Nephron (organoid): ENCODE measurements around the gene TBXAS1.

ENCODE experiments used
- H3K27ac Mint-ChIP-seq, 3 experiments: 2 replicates each; pipeline ENCODE4 v1.8.0; 2020; ENCODE audit warnings: mixed read lengths in 3 of 3, mild to moderate bottlenecking in 2 of 3, moderate library complexity in 1 of 3
- H3K27me3 Mint-ChIP-seq: 2 replicates; pipeline ENCODE4 v1.8.0; 2021; ENCODE audit warnings: low read depth, mild to moderate bottlenecking, moderate library complexity, mixed read lengths
- H3K36me3 Mint-ChIP-seq: 2 replicates; pipeline ENCODE4 v1.8.0; 2020; ENCODE audit warnings: low read depth, mixed read lengths
- H3K4me1 Mint-ChIP-seq: 2 replicates; pipeline ENCODE4 v1.8.0; 2020; ENCODE audit warnings: mixed read lengths
- H3K4me3 Mint-ChIP-seq, 3 experiments: 2 replicates each; pipeline ENCODE4 v1.8.0; 2020; ENCODE audit warnings: mild to moderate bottlenecking in 3 of 3, mixed read lengths in 3 of 3, moderate library complexity in 2 of 3
- H3K9me3 Mint-ChIP-seq: 2 replicates; pipeline ENCODE4 v1.8.0; 2020; ENCODE audit warnings: mixed read lengths
- TF ChIP-seq, protein P1 (sequence below), 3 experiments: fragments of 200-600 bp; sonication (generic); IDR thresholded peaks; one replicate each; pipeline ENCODE4 v1.5.0; 2021; ENCODE audit warnings: antibody characterized with exemption in 3 of 3; ENCODE audit not compliant: unreplicated experiment in 3 of 3

Gene TBXAS1

GRCh38 chr7:140004672-140005071 lies 175.6 kb downstream of the TBXAS1 start:
- TF ChIP-seq, protein P1, sequence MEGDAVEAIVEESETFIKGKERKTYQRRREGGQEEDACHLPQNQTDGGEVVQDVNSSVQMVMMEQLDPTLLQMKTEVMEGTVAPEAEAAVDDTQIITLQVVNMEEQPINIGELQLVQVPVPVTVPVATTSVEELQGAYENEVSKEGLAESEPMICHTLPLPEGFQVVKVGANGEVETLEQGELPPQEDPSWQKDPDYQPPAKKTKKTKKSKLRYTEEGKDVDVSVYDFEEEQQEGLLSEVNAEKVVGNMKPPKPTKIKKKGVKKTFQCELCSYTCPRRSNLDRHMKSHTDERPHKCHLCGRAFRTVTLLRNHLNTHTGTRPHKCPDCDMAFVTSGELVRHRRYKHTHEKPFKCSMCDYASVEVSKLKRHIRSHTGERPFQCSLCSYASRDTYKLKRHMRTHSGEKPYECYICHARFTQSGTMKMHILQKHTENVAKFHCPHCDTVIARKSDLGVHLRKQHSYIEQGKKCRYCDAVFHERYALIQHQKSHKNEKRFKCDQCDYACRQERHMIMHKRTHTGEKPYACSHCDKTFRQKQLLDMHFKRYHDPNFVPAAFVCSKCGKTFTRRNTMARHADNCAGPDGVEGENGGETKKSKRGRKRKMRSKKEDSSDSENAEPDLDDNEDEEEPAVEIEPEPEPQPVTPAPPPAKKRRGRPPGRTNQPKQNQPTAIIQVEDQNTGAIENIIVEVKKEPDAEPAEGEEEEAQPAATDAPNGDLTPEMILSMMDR (IDR thresholded peaks at IDR 0.05; ENCODE audit: unreplicated experiment in 3 of 3): no peak
- peaks cover 17% of the 10 kb centered on the region for H3K27me3 Mint-ChIP-seq
- H3K36me3 Mint-ChIP-seq: no peaks in the 10 kb centered on the region
- H3K9me3 Mint-ChIP-seq: no peaks in the 10 kb centered on the region
- H3K4me3 Mint-ChIP-seq: no peak overlapping the region
- H3K27ac Mint-ChIP-seq: no peak overlapping the region
- peaks cover 7% of the 10 kb centered on the region for H3K4me1 Mint-ChIP-seq

- Mint-ChIP-seq H3K27ac (no peak overlapping the region), H3K36me3 (no peaks in the 10 kb centered on the region), H3K4me1 (peaks cover 7% of the 10 kb centered on the region), H3K4me3 (no peak overlapping the region), H3K27me3 (peaks cover 15% of the 10 kb centered on the region), H3K9me3 (no peaks in the 10 kb centered on the region)
- TF ChIP-seq, protein P1 (IDR thresholded peaks at IDR 0.05; ENCODE audit: unreplicated experiment in 3 of 3): no peak
Observed at GRCh38 chr7:140005341-140005740, 176.3 kb downstream of the TBXAS1 start.

GRCh38 chr7:140005754-140006503 lies 176.9 kb downstream of the TBXAS1 start:
- Mint-ChIP-seq H3K27me3 (peaks cover 18% of the 10 kb centered on the region), H3K4me3 (no peak overlapping the region), H3K27ac (no peak overlapping the region), H3K4me1 (peaks cover 7% of the 10 kb centered on the region), H3K36me3 (no peaks in the 10 kb centered on the region), H3K9me3 (no peaks in the 10 kb centered on the region)
- TF ChIP-seq, protein P1 (IDR thresholded peaks at IDR 0.05; ENCODE audit: unreplicated experiment in 3 of 3): peak in 1 of 3 experiments; percentile 18

GRCh38 chr7:140006600-140006999 lies 177.5 kb downstream of the TBXAS1 start:
- no peak overlapping the region for H3K4me3 Mint-ChIP-seq
- TF ChIP-seq, protein P1 (IDR thresholded peaks at IDR 0.05; ENCODE audit: unreplicated experiment in 3 of 3): no peak
- no peak overlapping the region for H3K27ac Mint-ChIP-seq
- no peaks in the 10 kb centered on the region for H3K9me3 Mint-ChIP-seq
- H3K27me3 Mint-ChIP-seq: peaks cover 22% of the 10 kb centered on the region
- H3K36me3 Mint-ChIP-seq: no peaks in the 10 kb centered on the region
- H3K4me1 Mint-ChIP-seq: peaks cover 7% of the 10 kb centered on the region

GRCh38 chr7:140007051-140007690 lies 178.1 kb downstream of the TBXAS1 start:
- no peaks in the 10 kb centered on the region for H3K36me3 Mint-ChIP-seq
- H3K27ac Mint-ChIP-seq: no peak overlapping the region
- peaks cover 4% of the 10 kb centered on the region for H3K4me1 Mint-ChIP-seq
- H3K9me3 Mint-ChIP-seq: no peaks in the 10 kb centered on the region
- H3K27me3 Mint-ChIP-seq: peaks cover 28% of the 10 kb centered on the region
- H3K4me3 Mint-ChIP-seq: no peak overlapping the region
- TF ChIP-seq, protein P1 (IDR thresholded peaks at IDR 0.05; ENCODE audit: unreplicated experiment in 3 of 3): no peak
